IMR-90 (cell line): ENCODE measurements around the gene PHF3.

Experiments
- FOS ChIP-seq: fragments of 150-350 bp; IDR thresholded peaks from 2 replicates; pipeline ENCODE4 v1.6.1; 2016; ENCODE audit warnings: low read depth, low read length
- MAZ ChIP-seq: IDR thresholded peaks from 2 replicates; pipeline ENCODE4 v1.6.1; 2012; ENCODE audit warnings: low read depth, mild to moderate bottlenecking, low read length, improper control_type of control experiment, moderate library complexity, borderline replicate concordance
- POLR2A ChIP-seq: IDR thresholded peaks from 2 replicates; pipeline ENCODE4 v1.6.1; 2012; ENCODE audit warnings: mild to moderate bottlenecking, low read depth, low read length
- USF2 ChIP-seq: fragments of 150-350 bp; IDR thresholded peaks from 2 replicates; pipeline ENCODE4 v1.6.1; 2017; ENCODE audit warnings: mild to moderate bottlenecking, antibody characterized with exemption, low read length, low read depth
- TF ChIP-seq, protein P1 (sequence below): conservative IDR thresholded peaks from 2 replicates; pipeline ENCODE4 v1.5.1; 2012; ENCODE audit warnings: mild to moderate bottlenecking, low read depth, low read length, improper control_type of control experiment

GRCh38 chr6:63663147-63663955 lies 27.7 kb downstream of the PHF3 start:
- TF ChIP-seq FOS (peak; percentile 66), POLR2A (no peak), USF2 (no peak), MAZ (no peak)
- TF ChIP-seq, protein P1, sequence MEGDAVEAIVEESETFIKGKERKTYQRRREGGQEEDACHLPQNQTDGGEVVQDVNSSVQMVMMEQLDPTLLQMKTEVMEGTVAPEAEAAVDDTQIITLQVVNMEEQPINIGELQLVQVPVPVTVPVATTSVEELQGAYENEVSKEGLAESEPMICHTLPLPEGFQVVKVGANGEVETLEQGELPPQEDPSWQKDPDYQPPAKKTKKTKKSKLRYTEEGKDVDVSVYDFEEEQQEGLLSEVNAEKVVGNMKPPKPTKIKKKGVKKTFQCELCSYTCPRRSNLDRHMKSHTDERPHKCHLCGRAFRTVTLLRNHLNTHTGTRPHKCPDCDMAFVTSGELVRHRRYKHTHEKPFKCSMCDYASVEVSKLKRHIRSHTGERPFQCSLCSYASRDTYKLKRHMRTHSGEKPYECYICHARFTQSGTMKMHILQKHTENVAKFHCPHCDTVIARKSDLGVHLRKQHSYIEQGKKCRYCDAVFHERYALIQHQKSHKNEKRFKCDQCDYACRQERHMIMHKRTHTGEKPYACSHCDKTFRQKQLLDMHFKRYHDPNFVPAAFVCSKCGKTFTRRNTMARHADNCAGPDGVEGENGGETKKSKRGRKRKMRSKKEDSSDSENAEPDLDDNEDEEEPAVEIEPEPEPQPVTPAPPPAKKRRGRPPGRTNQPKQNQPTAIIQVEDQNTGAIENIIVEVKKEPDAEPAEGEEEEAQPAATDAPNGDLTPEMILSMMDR: no peak
